HFF-Myc (cell line): ENCODE results near the gene PER2.

Experiments used
- DNase-seq: peaks from one replicate; pipeline ENCODE4 v3.0.0-alpha.2; 2011; ENCODE audit warnings: low read depth; ENCODE audit errors: extremely low read depth
- H3K4me3 ChIP-seq: replicated peaks from 2 replicates; pipeline ENCODE4 v1.5.1; 2011; ENCODE audit warnings: low read depth, mild to moderate bottlenecking, control low read depth, low read length
- TF ChIP-seq, protein P1 (sequence below): IDR thresholded peaks from 2 replicates; pipeline ENCODE4 v1.5.1; 2012; ENCODE audit warnings: mild to moderate bottlenecking, low read depth, low read length, control low read depth; ENCODE audit errors: missing control alignments

Gene PER2

DNA sequence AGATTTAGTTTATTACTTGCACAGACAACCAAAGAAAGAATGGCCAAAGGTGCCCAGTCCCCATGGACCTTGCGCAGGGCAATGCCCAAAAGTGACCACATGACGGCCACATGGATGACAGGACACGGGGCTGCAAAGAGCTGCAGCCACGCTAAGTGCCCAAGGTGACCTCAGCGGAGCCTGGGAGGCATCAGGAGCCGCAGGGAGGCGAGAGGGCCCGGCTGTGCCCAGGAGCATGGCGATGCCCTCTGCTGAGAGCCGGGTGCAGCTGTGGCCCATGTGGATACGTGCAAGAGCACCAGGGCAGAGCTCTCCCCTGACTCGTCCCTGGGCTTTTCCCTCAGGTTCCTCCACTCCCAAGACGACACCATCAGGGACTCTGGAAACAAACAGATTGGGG, 63.3 kb downstream of the PER2 start:
- no peak overlapping the region for H3K4me3 ChIP-seq
- TF ChIP-seq, protein P1, sequence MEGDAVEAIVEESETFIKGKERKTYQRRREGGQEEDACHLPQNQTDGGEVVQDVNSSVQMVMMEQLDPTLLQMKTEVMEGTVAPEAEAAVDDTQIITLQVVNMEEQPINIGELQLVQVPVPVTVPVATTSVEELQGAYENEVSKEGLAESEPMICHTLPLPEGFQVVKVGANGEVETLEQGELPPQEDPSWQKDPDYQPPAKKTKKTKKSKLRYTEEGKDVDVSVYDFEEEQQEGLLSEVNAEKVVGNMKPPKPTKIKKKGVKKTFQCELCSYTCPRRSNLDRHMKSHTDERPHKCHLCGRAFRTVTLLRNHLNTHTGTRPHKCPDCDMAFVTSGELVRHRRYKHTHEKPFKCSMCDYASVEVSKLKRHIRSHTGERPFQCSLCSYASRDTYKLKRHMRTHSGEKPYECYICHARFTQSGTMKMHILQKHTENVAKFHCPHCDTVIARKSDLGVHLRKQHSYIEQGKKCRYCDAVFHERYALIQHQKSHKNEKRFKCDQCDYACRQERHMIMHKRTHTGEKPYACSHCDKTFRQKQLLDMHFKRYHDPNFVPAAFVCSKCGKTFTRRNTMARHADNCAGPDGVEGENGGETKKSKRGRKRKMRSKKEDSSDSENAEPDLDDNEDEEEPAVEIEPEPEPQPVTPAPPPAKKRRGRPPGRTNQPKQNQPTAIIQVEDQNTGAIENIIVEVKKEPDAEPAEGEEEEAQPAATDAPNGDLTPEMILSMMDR: no peak
- no peak for DNase-seq

DNA sequence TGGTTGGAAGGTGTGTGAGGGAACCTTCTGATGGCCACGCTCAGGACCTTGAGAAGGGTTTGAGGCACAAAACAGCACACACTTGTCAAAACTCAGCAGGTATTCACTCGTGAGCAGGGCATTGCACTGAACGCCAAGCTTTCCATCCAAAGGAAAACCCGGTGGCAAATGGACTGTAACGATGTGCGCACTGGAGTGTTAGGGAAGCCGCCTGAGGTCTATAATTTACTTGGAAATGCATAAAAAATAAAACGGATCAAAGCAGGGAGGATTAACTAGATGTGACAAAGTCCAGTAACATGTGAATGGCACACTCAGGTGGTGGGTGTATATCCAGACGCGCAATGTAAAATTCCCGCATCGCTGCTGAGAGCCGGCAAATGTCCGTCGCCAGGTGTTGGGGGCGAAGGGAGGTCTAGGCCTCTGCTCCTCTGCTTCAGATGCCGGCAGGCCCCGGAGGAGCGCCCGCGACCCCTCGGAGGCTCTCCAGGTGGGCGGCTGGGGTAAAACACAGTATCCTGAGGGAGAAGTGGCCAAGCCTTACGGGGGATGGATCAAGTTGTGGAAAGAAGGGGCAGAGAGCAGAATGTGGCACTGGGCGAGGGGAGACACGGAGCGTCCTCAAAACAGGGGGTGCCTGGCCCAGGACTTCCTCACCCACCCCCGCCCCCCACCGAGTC, 63.9 kb downstream of the PER2 start:
- no peak for DNase-seq
- TF ChIP-seq, protein P1: no peak
- no peak overlapping the region for H3K4me3 ChIP-seq

DNA sequence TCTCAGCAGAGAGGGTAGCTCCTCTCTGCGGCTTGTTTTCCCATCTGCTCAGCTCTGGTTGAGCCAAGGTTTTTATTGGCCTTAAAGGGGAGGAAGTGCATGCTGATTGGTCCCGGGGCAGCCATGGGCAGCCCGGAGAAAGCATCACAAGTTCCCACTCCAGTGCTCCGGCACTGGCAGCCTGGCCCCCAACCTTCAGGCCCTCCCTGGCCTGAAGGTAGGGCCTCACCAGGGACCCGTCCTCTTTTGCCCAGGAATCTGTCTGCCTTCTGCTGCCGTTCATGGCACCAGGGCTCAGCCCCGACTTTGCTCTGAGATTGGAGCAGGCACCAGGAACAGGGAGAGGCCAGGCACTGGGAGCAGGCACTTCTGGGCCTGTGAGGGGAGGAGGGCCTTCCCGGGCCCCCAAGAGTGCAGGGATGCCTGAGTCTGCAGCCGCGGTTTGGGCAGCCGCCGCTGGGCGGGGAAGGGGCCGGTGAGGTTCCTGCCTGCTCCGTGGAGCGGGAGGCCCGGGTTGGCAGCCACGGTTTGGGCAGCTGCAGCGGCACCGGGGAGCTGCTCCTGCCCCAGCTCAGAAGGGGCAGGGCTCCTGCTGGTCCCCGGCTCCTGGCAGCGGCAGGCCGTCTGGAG, 67.4 kb downstream of the PER2 start:
- no peak overlapping the region for H3K4me3 ChIP-seq
- DNase-seq: no peak
- TF ChIP-seq, protein P1: no peak

DNA sequence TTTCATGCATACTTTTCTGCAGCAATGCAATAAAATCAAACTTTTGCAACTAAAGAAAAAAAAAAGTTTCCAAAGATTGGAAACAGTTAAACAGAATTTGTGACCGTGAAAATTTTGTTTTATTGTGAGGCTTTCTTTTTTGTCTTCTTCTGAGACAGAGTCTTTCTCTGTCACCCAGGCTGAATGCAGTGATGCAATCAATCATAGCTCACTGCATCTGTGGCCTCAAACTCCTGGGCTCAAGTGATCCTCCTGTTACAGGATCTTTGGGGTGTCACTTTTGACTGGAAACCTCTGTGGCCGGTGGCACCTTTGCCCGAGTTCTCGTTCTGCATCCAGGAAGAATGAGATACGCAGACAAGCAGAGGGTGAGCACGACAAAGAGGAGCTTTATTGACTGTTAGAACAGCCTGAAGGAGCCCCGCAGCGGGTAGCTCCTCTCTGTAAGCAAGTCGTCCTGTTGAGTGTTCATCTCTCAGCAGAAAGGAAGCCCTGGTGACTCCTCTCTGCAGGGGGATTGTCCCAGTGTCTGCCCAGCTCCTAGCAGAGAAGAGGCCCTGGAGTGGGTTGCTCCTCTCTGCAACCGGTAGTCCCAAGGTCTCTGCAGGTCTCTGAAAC, 68.0 kb downstream of the PER2 start:
- no peak overlapping the region for H3K4me3 ChIP-seq
- TF ChIP-seq, protein P1: no peak
- DNase-seq: no peak

DNA sequence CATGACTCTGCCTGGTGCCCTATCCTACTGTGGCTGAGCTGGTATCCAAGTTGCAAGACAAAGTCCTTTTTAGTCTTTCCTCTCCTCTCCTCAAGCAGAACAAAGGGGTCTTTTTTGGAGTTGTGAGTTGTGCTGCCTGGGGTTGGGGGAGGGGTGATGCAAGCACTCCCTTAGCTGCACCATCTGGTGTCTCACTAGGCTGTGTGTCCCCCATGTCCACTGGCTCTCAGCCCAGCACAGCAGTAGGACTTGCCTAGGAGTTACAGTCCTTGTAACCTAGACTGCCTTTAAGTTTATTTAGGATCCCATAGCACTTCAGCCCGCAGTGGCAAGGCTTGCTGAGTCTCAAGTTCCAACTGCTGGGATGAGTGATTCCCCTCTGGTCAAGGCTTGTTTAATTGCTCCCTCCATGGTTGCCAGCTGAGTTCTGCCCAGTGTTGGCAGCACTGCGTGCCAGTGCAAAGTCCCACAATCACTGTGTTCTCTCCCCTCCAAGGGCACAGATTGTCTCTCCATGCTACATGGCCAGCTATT, 71.7 kb downstream of the PER2 start:
- DNase-seq: no peak
- H3K4me3 ChIP-seq: no peak overlapping the region
- TF ChIP-seq, protein P1: no peak

DNA sequence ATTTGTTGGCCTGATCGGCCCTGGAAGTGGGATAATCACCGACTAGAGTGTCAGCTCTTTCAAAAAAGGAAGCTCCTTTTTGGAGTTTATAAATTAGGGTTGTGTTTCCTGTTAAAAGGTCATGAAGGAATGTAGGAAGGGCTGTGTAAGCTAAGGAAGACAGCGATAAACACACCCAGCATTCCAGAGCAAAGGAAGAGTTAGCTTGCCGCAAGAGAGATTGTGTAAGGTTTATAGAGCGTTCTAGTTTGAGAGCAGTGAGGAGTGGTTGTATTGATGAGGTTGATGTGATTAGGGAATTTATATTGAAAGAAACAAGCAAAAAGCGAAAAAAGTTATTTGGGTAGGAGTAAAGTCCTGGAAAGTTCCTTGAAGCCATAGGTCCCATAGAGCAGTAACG, 81.4 kb downstream of the PER2 start:
- no peak overlapping the region for H3K4me3 ChIP-seq
- TF ChIP-seq, protein P1: no peak
- DNase-seq: no peak
